GM06990 (cell line): ENCODE data around the gene NUP214.

Source experiments
- DNase-seq: peaks from one replicate; pipeline ENCODE4 v3.0.0-alpha.2; 2011; ENCODE audit not compliant: insufficient read length; ENCODE audit errors: extremely low read depth
- H3K27me3 ChIP-seq: replicated peaks from 2 replicates; pipeline ENCODE4 v1.6.0; 2011; ENCODE audit warnings: low read length; ENCODE audit not compliant: control insufficient read depth, insufficient read depth
- H3K36me3 ChIP-seq: 2 replicates; pipeline ENCODE4 v1.5.1; 2011; ENCODE audit warnings: low read length; ENCODE audit not compliant: control insufficient read depth, insufficient read depth
- H3K4me3 ChIP-seq: replicated peaks from 2 replicates; pipeline ENCODE4 v1.5.1; 2011; ENCODE audit warnings: low read depth, mild to moderate bottlenecking, control low read depth, low read length
- CTCF ChIP-seq: IDR thresholded peaks from 2 replicates; pipeline ENCODE4 v1.5.1; 2011; ENCODE audit warnings: low read length, control low read depth, mild to moderate bottlenecking, inconsistent platforms; ENCODE audit not compliant: insufficient read depth, poor library complexity, severe bottlenecking

NUP214 gene

GRCh38 chr9:131180454-131180853 is 55.1 kb downstream of the NUP214 start:
- no peak for DNase-seq
- no peak for TF ChIP-seq CTCF
- H3K4me3 ChIP-seq: no peak overlapping the region
- peaks cover 19% of the 10 kb centered on the region for H3K36me3 ChIP-seq
- no peaks in the 10 kb centered on the region for H3K27me3 ChIP-seq

DNA sequence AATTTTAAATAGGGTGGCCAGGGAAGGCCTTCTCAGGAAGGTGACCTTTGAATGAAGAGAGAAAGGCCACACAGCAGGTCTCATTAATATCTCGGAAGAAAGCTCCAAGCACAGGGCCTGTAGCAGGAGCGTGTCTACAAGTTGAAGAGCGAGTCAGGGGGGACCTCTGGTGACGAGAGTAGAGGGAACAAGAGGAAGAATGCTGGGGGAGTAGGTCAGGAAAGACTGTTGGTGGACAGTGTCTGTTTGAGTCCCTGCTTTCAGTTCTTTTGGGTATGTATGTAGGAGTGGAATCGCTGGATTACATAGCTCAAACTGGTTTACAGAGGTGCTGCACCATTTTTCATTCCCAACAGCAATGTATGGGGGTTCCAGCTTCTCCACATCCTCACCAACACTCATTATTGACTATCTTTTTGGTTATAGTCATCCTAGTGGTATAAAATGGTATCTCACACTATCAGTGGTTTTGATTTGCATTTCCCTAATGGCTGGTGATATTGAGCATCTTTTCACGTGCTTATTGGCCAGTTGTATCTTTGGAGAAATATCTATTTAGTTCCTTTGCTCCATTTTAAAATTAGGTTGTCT is 55.8 kb downstream of the NUP214 start:
- no peak for TF ChIP-seq CTCF
- Histone ChIP-seq H3K36me3 (peaks cover 21% of the 10 kb centered on the region), H3K4me3 (no peak overlapping the region), H3K27me3 (no peaks in the 10 kb centered on the region)
- DNase-seq: no peak

DNA sequence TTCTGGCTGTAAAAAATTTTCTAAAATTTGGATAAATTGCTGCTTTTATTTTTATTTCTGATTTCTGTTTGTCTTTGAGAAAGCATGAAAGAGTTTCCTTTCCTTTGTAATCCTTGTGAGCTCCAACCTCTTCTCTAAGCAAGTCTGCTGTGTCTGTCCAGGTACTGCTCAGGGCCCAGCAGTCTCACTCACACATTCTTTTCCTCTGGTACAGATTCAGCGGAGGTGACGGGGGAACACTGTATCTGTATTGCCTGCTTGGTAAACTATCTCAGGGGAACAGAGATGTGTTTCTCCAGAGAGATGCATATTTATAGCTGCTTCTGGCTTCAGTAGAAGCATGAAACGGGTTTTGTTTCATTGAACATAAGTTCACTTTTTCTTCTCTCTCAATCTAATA is 60.5 kb downstream of the NUP214 start:
- TF ChIP-seq CTCF: no peak
- peaks cover 13% of the 10 kb centered on the region for H3K36me3 ChIP-seq

DNA sequence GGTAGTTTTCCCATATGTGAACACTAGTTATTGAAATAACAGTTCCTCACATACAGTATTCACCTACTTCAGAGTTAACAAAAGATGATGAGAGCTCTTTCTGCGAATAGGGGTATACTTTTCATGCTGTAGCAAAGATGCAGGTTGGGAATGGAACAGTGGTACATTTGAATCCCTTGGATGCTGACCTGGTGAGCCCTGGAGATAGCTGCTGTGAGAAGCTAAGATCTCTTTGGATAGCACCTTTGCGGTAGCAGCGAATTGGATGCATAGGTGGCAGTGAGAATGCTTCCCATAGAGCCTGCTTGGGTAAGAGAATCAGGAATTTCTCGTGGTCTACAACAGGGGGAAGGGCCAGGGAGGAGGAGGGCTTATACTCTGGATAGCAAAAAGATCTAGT is 61.2 kb downstream of the NUP214 start:
- TF ChIP-seq CTCF: no peak
- H3K27me3 ChIP-seq: no peaks in the 10 kb centered on the region
- no peak for DNase-seq
- H3K36me3 ChIP-seq: peaks cover 9% of the 10 kb centered on the region
- H3K4me3 ChIP-seq: no peak overlapping the region

More for the DNA sequence above, 60.5 kb downstream of the NUP214 start:
- Histone ChIP-seq H3K4me3 (no peak overlapping the region), H3K27me3 (no peaks in the 10 kb centered on the region)
- DNase-seq: no peak

- Histone ChIP-seq H3K4me3 (no peak overlapping the region), H3K27me3 (no peaks in the 10 kb centered on the region), H3K36me3 (peaks cover 9% of the 10 kb centered on the region)
- TF ChIP-seq CTCF: no peak
- DNase-seq: no peak
Measured at GRCh38 chr9:131187957-131188356, 62.6 kb downstream of the NUP214 start.

- Histone ChIP-seq H3K27me3 (no peaks in the 10 kb centered on the region), H3K36me3 (peaks cover 9% of the 10 kb centered on the region), H3K4me3 (no peak overlapping the region)
- DNase-seq: no peak
- no peak for TF ChIP-seq CTCF
Measured at GRCh38 chr9:131188976-131189375, 63.6 kb downstream of the NUP214 start.
